Measurements from ENCODE around the gene APBB1IP.

DNA sequence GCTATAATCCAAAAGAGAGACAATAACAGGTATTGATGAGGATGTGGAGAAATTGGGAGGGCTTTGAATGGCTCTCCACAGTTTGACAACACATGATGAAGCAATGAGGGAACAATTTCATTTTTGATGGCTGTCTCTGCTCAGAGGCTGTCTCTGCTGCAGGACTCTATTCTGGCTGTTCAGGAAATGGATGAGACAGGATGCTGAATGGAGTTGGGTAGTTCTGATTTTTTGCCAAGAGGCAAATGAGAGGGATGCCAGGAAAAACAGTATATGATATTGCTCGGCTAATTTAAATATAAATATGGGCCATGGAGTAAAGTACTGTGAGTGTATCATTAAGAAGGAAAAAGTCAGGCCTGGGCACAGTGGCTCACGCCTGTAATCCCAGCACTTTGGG lies 16.8 kb downstream of the APBB1IP start:
- TF ChIP-seq, protein P1, sequence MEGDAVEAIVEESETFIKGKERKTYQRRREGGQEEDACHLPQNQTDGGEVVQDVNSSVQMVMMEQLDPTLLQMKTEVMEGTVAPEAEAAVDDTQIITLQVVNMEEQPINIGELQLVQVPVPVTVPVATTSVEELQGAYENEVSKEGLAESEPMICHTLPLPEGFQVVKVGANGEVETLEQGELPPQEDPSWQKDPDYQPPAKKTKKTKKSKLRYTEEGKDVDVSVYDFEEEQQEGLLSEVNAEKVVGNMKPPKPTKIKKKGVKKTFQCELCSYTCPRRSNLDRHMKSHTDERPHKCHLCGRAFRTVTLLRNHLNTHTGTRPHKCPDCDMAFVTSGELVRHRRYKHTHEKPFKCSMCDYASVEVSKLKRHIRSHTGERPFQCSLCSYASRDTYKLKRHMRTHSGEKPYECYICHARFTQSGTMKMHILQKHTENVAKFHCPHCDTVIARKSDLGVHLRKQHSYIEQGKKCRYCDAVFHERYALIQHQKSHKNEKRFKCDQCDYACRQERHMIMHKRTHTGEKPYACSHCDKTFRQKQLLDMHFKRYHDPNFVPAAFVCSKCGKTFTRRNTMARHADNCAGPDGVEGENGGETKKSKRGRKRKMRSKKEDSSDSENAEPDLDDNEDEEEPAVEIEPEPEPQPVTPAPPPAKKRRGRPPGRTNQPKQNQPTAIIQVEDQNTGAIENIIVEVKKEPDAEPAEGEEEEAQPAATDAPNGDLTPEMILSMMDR (IDR thresholded peaks at IDR 0.05), result no peak
- no peak for TF ChIP-seq EZH2 (IDR thresholded peaks at IDR 0.05; ENCODE audit: borderline replicate concordance, insufficient read depth, low read depth, low read length, poor library complexity, severe bottlenecking)

Measured in B cell (primary cell).